GM13977 (cell line): ENCODE results near the gene LBP.
"Not testable (repeated sequence)": the region's sequence is repeated elsewhere in the genome, so short reads cannot be mapped to it uniquely, and the experiment has no call there.

ENCODE experiments used
- DNase-seq: peaks from one replicate; pipeline ENCODE4 v3.0.0; 2012; ENCODE audit warnings: low spot score
- CTCF ChIP-seq: IDR thresholded peaks from 2 replicates; pipeline ENCODE4 v1.5.1; 2012; ENCODE audit warnings: mild to moderate bottlenecking, control low read depth; ENCODE audit not compliant: insufficient read depth; ENCODE audit errors: extremely low read depth, missing control alignments
- in situ Hi-C: fragments of 300-500 bp; cut with MboI; formaldehyde crosslinking; loops from one replicate; pipeline ENCODE4 v1.12.0; 2022; ENCODE audit warnings: low sequenced_read_pairs, low pct_unique_long_range_greater_than_20kb, mixed read lengths, inconsistent platforms; ENCODE audit not compliant: unreplicated experiment

LBP gene

GRCh38 chr20:38402089-38402488, 55.8 kb downstream of the LBP start:
- in situ Hi-C loops, result loop anchor here (25.0 kb wide), 1 partner anchor 340 kb away; no protein-coding TSS in a partner anchor
- DNase-seq, result no peak
- no peak for TF ChIP-seq CTCF

- in situ Hi-C loops, result loop anchor here (25.0 kb wide), 1 partner anchor 341 kb away; no protein-coding TSS in a partner anchor
- DNase-seq, result no peak
- TF ChIP-seq CTCF, result no peak
These were observed 56.5 kb downstream of the LBP start for GRCh38 chr20:38402816-38403215.

GRCh38 chr20:38404016-38404415, 57.7 kb downstream of the LBP start:
- TF ChIP-seq CTCF, result no peak
- in situ Hi-C loops, result loop anchor here (25.0 kb wide), 1 partner anchor 342 kb away; no protein-coding TSS in a partner anchor
- DNase-seq, result no peak

GRCh38 chr20:38405132-38405531, 58.9 kb downstream of the LBP start:
- in situ Hi-C loops, result loop anchor here (25.0 kb wide), 1 partner anchor 343 kb away; no protein-coding TSS in a partner anchor

GRCh38 chr20:38406476-38406875, 60.2 kb downstream of the LBP start:
- in situ Hi-C loops, result loop anchor here (25.0 kb wide), 1 partner anchor 344 kb away; no protein-coding TSS in a partner anchor
- DNase-seq, result no peak
- no peak for TF ChIP-seq CTCF

More at GRCh38 chr20:38405132-38405531, 58.9 kb downstream of the LBP start:
- no peak for TF ChIP-seq CTCF
- no peak for DNase-seq

- in situ Hi-C loops, result loop anchor here (25.0 kb wide), 1 partner anchor 345 kb away; no protein-coding TSS in a partner anchor
- TF ChIP-seq CTCF, result no peak
- no peak for DNase-seq
These were observed 61.0 kb downstream of the LBP start for GRCh38 chr20:38407321-38407720.

GRCh38 chr20:38407822-38408221, 61.5 kb downstream of the LBP start:
- in situ Hi-C loops, result loop anchor here (25.0 kb wide), 1 partner anchor 346 kb away; no protein-coding TSS in a partner anchor
- not testable (repeated sequence) for DNase-seq
